ENCODE measurements around the gene ISLR2.

DNA sequence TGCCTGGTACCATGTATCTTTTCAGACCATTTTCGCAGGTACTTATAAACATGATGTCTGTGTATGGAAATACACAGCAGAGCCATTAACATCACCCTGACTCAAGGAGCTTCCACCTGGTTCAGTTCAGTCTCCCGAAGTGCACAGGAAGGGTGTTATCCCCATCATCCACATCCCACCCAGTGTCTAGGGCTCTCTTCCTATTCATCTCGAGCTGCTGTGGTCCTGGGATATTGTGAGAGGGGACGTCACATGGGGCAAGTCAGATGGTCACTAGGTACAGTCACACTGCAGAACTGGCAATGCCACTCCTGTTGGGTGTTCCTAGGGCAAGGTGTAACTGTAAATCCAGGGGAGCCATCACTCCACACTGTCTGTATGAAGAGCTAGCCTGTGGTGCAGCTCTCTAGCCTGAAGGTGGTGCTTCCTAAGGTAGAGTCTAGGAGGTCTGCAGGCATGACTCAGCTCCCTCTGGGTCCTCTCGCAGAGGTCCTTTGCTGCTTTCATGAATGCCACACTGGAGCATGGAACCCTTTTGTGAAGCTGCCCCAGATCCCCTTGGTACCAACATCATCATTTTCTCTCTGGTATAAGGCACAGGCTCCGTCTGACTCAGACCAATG is 13.9 kb downstream of the ISLR2 start:
- TF ChIP-seq EZH2phosphoT487 (IDR thresholded peaks at IDR 0.05; ENCODE audit: insufficient read depth, low read depth) = no peak
- TF ChIP-seq EZH2 (IDR thresholded peaks at IDR 0.05; ENCODE audit: insufficient read depth, poor library complexity, severe bottlenecking) = no peak

Measured in GM23248 (cell line).